ENCODE measurements around the gene GPRC6A.
"Not testable (repeated sequence)": the region's sequence is repeated elsewhere in the genome, so short reads cannot be mapped to it uniquely, and the experiment has no call there.

Gene GPRC6A, protein sequence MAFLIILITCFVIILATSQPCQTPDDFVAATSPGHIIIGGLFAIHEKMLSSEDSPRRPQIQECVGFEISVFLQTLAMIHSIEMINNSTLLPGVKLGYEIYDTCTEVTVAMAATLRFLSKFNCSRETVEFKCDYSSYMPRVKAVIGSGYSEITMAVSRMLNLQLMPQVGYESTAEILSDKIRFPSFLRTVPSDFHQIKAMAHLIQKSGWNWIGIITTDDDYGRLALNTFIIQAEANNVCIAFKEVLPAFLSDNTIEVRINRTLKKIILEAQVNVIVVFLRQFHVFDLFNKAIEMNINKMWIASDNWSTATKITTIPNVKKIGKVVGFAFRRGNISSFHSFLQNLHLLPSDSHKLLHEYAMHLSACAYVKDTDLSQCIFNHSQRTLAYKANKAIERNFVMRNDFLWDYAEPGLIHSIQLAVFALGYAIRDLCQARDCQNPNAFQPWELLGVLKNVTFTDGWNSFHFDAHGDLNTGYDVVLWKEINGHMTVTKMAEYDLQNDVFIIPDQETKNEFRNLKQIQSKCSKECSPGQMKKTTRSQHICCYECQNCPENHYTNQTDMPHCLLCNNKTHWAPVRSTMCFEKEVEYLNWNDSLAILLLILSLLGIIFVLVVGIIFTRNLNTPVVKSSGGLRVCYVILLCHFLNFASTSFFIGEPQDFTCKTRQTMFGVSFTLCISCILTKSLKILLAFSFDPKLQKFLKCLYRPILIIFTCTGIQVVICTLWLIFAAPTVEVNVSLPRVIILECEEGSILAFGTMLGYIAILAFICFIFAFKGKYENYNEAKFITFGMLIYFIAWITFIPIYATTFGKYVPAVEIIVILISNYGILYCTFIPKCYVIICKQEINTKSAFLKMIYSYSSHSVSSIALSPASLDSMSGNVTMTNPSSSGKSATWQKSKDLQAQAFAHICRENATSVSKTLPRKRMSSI

GRCh38 chr6:116828983-116829382, at the start of gene GPRC6A:
TSS of gene GPRC6A (minus strand) at chr6:116829083. CDS start at chr6:116829013, 70 bp downstream.
- in situ Hi-C loops (cut with HindIII; ENCODE audit: low sequenced_read_pairs) = no loop called here

DNA sequence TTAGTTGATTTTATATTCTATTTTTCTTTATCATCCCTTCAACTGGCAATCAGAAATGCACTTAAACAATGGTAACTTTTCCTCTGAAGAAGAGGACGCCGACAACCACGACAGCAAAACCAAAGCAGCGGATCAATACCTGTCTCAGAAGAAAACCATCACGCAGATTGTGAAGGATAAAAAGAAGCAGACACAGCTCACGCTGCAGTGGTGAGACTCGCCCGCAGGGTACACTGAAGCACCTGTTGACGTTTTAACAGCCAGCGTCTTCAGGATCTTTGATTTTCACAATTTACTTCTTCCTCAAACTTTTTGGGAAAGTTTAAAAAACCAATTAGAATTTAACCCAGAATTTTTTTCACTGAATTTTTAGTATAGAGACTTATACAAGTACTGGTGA, 48.9 kb upstream of the GPRC6A start:
- in situ Hi-C loops (cut with HindIII; ENCODE audit: low sequenced_read_pairs) = no loop called here

DNA sequence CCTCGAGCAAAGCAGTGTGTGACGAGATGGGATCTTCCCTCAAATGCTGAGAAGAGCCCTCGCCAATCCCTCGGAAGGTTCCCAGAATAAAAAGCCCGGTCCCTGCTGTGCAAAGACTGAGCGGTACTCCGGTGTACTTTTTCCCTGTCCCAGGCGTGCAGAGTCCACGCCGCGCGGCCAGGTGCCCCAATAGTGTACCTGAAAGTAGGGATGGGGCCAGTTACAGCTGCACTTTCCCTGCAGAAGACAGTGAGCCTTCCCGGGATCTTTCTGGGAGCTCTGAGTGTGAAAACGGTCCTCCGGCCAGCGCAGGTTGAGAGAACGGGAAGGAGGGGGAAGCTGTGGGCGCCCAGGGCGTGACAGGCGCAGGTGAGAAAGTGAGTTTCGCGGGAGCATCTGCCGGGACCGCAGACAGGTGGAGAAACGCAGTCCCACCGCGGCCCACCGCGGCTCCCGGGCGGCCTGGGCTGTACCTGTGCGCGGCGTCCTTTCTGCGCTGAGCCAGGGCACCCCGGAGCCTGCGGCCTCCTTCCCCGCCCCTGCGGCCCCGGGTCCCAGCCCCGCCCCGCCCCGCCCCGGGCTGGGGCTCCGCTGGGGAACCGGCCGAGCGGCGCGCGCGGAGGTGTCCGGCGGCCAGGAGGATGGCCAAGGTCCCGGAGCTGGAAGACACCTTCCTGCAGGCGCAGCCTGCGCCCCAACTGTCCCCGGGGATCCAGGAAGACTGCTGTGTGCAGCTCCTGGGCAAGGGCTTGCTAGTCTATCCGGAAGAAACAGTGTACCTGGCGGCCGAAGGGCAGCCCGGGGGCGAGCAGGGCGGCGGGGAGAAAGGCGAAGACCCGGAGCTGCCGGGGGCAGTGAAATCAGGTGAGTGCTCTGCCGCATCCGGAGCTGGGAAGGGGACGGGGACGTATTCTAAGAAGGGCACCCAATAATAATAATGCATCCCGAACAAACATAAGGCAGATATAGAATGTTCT, 48.0 kb upstream of the GPRC6A start, which contains the start of gene RFX6:
Gene RFX6, plus strand, starts transcription at position 608 of the 977 bp plus-strand sequence. Its CDS starts 34 bp downstream, at position 642.
- in situ Hi-C loops (cut with HindIII; ENCODE audit: low sequenced_read_pairs) = no loop called here

- in situ Hi-C loops (cut with HindIII; ENCODE audit: low sequenced_read_pairs) = no loop called here
Observed at GRCh38 chr6:116876107-116876506, 47.2 kb upstream of the GPRC6A start.

DNA sequence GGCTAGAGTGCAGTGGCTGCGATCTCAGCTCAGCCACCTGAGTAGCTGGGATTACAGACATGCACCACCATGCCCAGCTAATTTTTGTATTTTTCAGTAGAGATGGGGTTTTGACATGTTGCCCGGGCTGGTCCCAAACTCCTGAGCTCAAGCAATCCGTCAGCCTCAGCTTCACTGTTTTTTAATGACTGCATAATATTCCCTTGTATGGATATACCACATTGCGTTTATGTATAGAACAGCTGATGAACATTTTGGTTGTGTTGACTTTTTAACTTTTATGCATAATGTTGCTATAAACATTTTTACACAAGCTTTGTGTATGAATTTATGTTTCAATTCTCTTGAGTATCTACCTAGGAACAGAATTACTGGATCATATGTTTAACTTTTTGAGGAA, 43.9 kb upstream of the GPRC6A start:
- in situ Hi-C loops (cut with HindIII; ENCODE audit: low sequenced_read_pairs) = no loop called here

- in situ Hi-C loops (cut with HindIII; ENCODE audit: low sequenced_read_pairs) = no loop called here
Observed at GRCh38 chr6:116866281-116866871, 37.5 kb upstream of the GPRC6A start.

GRCh38 chr6:116859264-116859663, 30.4 kb upstream of the GPRC6A start:
- in situ Hi-C loops (cut with HindIII; ENCODE audit: low sequenced_read_pairs) = no loop called here

- in situ Hi-C loops (cut with HindIII; ENCODE audit: low sequenced_read_pairs) = no loop called here
Observed at GRCh38 chr6:116858060-116858459, 29.2 kb upstream of the GPRC6A start.

GRCh38 chr6:116847227-116847626, 18.3 kb upstream of the GPRC6A start:
- in situ Hi-C loops (cut with HindIII; ENCODE audit: low sequenced_read_pairs) = no loop called here

DNA sequence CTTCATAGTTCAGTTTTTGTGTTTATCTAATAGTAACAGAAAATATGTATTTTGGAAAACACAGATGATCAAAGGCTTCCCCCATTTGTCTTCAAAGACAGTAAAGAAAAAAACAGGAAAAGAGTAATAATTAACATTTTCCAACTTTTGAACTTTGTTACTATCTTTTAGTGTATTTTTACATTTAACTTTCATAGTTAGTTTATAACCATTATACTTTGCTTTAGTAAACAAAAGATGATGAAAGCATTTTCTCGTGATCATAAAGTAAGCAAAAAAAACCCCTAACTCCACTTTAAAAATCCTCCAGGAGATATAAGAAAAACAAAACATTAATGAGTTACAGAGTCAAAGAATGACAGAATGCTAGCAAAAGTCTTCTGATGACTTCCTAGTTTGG, 13.6 kb upstream of the GPRC6A start:
- in situ Hi-C loops (cut with HindIII; ENCODE audit: low sequenced_read_pairs) = no loop called here

DNA sequence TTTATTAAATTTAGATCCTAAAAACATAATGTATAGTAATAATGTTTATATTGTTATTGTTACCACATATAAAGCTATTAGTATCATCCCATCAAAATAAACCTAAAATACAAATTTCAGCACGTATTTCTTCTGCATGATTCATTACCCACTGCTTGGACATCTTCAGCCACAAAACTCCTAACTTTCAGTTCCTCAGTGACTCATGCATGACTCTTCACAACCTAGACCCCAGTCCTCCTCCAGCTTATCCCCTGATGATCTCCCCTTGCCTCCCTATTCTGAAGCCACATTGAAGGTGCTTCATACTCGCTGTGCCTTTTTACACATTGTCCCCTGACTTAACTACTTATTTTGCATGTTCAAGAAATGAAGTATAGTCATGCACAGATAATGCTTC, 11.2 kb upstream of the GPRC6A start:
- in situ Hi-C loops (cut with HindIII; ENCODE audit: low sequenced_read_pairs) = no loop called here

DNA sequence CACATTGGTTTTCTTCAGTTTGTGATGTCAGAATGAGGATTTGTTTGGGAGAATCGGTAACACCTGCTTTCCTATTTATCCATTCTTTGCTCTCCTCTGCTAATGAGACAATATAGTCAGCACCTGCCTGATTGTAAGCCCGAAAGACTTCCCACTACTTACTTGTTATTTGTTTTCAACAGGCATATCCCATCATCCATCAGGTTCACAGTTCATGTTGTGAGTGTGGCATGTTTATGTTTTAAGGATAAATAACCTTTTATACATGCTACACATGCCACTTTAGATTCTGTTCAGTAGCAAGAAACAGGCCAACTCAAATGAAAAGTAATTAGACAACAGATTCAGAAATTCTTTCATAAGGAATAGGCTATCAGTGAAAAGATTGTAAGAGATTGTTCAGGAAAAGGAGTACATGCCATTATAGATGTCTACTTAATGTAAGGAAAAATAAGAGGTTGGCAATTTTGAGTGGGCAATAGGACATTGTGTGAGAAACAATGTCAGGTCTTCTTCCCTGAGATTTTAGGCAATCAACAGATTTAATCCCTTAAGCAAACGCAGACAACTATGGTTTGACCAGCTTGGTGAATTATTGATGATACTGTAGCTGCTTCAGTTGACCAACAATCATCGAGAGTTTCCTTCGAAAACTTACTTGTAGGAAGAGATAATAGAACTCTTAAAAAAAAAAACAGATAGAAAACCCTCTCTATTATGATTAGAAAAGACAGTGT, 7.9 kb upstream of the GPRC6A start:
- in situ Hi-C loops (cut with HindIII; ENCODE audit: low sequenced_read_pairs) = no loop called here

DNA sequence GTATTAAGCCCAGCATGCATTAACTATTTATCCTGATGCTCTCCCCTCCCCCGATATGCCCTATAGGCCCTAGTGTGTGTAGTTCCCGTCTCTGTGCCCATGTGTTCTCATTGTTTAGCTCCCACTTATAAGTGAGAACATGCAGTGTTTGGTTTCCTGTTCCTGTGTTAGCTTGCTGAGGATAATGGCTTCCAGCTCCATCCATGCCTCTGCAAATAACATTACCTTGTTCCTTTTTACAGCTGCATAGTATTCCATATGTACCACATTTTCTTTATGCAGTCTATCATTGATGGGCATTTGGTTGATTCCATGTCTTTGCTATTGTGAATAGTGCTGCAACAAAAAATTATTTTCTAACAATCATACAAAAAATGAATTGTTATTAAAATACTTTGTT, 5.6 kb upstream of the GPRC6A start:
- in situ Hi-C loops (cut with HindIII; ENCODE audit: low sequenced_read_pairs) = not testable (repeated sequence)

DNA sequence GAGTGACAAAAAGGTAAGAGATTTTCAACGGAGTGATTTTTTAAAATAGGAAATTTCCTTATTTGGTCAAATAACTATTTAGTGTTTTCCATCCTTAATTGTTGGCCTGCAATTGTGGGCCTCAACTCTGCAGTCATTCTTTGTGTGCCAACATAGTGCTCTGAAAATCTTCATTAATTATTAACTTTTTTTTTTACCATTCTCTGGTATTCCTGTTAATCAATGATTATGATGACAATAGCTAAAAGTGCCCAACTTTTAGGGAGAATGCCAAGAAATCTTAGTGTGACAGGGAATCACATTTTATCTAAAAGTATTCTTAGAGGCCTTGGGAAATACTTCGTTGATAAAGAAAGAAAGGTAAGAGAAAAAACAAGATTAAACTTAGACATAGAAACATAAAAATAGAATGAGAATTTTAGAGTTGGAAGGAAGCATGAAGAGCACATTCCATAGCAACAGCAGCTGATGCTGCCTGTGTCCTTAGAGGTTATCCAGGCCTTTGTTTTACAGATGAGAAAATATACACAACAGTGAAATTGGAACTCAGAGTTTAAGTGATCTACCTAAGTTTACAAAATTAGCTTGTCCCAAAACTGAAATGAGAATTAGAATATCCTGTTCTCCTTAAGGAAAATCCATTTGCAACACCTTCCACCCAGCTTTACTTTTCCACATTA, 1.2 kb downstream of the GPRC6A start:
- in situ Hi-C loops (cut with HindIII; ENCODE audit: low sequenced_read_pairs) = no loop called here

- in situ Hi-C loops (cut with HindIII; ENCODE audit: low sequenced_read_pairs) = not testable (repeated sequence)
Observed at GRCh38 chr6:116816336-116816735, 12.5 kb downstream of the GPRC6A start.

DNA sequence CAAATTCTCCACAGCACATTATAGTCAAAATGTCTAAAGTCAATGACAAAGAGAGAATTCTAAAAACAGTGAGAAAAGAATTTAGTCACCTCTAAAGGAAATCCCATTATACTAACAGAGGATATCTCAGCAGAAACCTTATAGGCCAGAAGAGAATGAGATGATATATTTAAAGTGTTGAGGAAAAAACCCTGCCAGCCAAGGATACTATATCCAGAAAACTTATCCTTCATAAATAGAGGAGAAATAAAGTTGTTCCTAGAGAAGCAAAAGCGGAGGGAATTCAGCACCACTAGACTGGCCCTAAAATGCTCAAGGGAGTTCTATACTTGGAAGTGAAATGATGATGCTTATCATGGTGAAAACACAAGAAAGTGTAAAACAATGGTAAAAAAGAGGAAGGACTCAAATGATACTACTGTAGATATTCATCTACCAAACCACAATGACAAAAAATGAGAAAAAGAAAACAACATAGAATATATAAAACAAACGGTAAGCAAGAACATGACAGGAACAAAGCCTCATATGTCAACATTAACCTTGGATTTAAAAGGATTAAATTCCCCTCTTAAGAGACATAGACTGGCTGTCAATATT, 16.7 kb downstream of the GPRC6A start:
- in situ Hi-C loops (cut with HindIII; ENCODE audit: low sequenced_read_pairs) = no loop called here

- in situ Hi-C loops (cut with HindIII; ENCODE audit: low sequenced_read_pairs) = no loop called here
Observed at GRCh38 chr6:116801971-116802370, 26.9 kb downstream of the GPRC6A start.

DNA sequence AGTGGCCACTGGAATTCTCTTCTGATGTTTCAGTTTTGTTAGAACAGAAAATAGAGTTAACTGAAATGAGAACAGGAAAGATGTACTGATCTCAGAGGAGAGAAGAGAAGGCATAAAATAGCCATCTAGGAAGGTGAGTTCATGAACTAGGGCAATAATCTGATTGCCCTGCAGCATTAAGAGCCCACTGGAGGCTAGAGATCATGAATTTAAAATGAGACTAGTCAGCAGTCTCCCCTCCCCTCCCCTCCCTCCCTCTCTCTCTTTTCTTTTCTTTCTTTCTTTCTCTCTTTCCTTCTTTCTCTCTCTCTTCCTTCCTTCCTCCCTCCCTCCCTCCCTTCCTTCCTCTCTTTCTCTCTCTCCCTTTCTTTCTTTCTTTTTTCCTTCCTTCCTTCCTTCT, 28.9 kb downstream of the GPRC6A start:
- in situ Hi-C loops (cut with HindIII; ENCODE audit: low sequenced_read_pairs) = no loop called here

GRCh38 chr6:116797585-116797984, 31.3 kb downstream of the GPRC6A start:
- in situ Hi-C loops (cut with HindIII; ENCODE audit: low sequenced_read_pairs) = no loop called here
